HG03045 (cell line): Measurements from ENCODE around the gene CLCC1.

Experiments
- ATAC-seq: cut with Tn5 transposase; IDR thresholded peaks from one replicate; pipeline ENCODE4 v1.9.1; 2021; ENCODE audit warnings: mild to moderate bottlenecking, moderate library complexity; ENCODE audit not compliant: unreplicated experiment

CLCC1 gene

GRCh38 chr1:108916788-108917187 is 46.5 kb downstream of the CLCC1 start:
- ATAC-seq, result no peak
